Amniotic stem cell (primary cell): ENCODE results near the gene CABP5.

Experiments
- DNase-seq: peaks from one replicate; lab custom pipeline; 2025; lab: John Stamatoyannopoulos, UW

The CABP5 gene

GRCh38 chr19:48030073-48030472 lies 13.8 kb downstream of the CABP5 start:
- DNase-seq, result no peak

- no peak for DNase-seq
Measured at GRCh38 chr19:48029431-48029830, 14.4 kb downstream of the CABP5 start.

- no peak for DNase-seq
Measured at GRCh38 chr19:48025480-48025879, 18.4 kb downstream of the CABP5 start.

GRCh38 chr19:48023518-48023917 lies 20.4 kb downstream of the CABP5 start:
- DNase-seq, result no peak

- no peak for DNase-seq
Measured at GRCh38 chr19:48023011-48023410, 20.9 kb downstream of the CABP5 start.

- DNase-seq, result no peak
Measured at GRCh38 chr19:48020686-48021085, 23.2 kb downstream of the CABP5 start.

- no peak for DNase-seq
Measured at GRCh38 chr19:48010932-48011758, 32.7 kb downstream of the CABP5 start.

- no peak for DNase-seq
Measured at GRCh38 chr19:48006762-48007161, 37.1 kb downstream of the CABP5 start.

GRCh38 chr19:48004236-48004635 lies 39.6 kb downstream of the CABP5 start:
- no peak for DNase-seq

GRCh38 chr19:48000846-48001245 lies 43.0 kb downstream of the CABP5 start:
- no peak for DNase-seq

GRCh38 chr19:47998800-47999199 lies 45.1 kb downstream of the CABP5 start:
- DNase-seq, result no peak

GRCh38 chr19:47996230-47996727 lies 47.6 kb downstream of the CABP5 start:
- DNase-seq, result no peak

- DNase-seq, result no peak
Measured at GRCh38 chr19:47994209-47994802, 49.6 kb downstream of the CABP5 start, which contains the start of gene ELSPBP1. TSS of gene ELSPBP1 (plus strand) at chr19:47994632. CDS start at chr19:48008668, 14,036 bp downstream.

GRCh38 chr19:47992070-47992469 lies 51.8 kb downstream of the CABP5 start, which contains the start of gene BSPH1:
TSS of gene BSPH1 (minus strand) at chr19:47992170. CDS start at chr19:47992081, 89 bp downstream.
- DNase-seq, result no peak

GRCh38 chr19:47991191-47991808 lies 52.6 kb downstream of the CABP5 start:
- no peak for DNase-seq
